Choroid plexus epithelial cell (primary cell): ENCODE data around the gene MYLK.
A peak's percentile ranks its signal among the peaks of the same experiment; 100 is the strongest.

ENCODE experiments used
- DNase-seq: peaks from one replicate; pipeline ENCODE4 v3.0.0-alpha.2; 2010; ENCODE audit warnings: low read depth
- H3K4me3 ChIP-seq: 2 replicates; pipeline ENCODE4 v1.5.1; 2011; ENCODE audit warnings: low read depth, mild to moderate bottlenecking, control low read depth, low read length, moderate library complexity
- TF ChIP-seq, protein P1 (sequence below): conservative IDR thresholded peaks from 2 replicates; pipeline ENCODE4 v1.5.1; 2011; ENCODE audit warnings: low read depth, mild to moderate bottlenecking, control low read depth, inconsistent platforms, low read length, moderate library complexity

Gene MYLK

DNA sequence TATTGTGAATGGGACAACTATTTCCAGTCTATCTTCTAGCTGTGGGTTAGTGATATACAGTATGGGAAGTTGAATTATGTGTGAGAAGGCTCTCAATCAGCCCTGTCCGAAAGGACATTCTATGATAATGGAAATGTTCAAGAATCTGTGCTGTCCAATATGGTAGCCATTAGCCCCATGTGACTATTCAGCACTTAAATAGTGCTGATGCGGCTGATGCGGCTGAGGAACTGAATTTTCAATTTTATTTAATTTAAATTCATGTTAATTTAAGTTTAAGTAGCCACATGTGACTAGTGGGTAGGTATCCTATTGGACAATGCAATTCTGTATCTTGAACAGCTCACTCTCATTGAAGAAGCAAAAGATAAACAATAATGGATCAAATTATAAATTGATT lies 98.5 kb downstream of the MYLK start:
- no peak overlapping the region for H3K4me3 ChIP-seq
- TF ChIP-seq, protein P1, sequence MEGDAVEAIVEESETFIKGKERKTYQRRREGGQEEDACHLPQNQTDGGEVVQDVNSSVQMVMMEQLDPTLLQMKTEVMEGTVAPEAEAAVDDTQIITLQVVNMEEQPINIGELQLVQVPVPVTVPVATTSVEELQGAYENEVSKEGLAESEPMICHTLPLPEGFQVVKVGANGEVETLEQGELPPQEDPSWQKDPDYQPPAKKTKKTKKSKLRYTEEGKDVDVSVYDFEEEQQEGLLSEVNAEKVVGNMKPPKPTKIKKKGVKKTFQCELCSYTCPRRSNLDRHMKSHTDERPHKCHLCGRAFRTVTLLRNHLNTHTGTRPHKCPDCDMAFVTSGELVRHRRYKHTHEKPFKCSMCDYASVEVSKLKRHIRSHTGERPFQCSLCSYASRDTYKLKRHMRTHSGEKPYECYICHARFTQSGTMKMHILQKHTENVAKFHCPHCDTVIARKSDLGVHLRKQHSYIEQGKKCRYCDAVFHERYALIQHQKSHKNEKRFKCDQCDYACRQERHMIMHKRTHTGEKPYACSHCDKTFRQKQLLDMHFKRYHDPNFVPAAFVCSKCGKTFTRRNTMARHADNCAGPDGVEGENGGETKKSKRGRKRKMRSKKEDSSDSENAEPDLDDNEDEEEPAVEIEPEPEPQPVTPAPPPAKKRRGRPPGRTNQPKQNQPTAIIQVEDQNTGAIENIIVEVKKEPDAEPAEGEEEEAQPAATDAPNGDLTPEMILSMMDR: no peak

DNA sequence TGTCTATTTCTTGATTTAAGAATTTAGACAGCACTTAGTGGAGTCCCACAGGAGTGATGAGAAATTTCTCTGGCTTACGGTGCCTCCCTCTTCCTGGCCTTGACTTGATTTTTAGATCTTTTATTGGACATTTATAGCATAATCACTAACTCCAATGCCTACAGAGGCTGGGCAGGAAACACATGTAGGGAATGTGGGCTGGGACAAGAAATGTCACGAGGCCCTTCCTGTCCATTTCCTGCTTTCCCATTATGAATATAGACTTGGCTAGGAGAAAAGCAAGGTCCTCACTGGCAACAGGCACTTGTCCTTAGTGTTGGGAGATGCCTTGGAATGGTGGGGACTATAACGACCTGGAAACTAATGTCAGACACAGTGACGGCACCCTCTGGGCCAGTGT lies 100.3 kb downstream of the MYLK start:
- DNase-seq: no peak
- TF ChIP-seq, protein P1: no peak
- H3K4me3 ChIP-seq: no peak overlapping the region

More for the DNA sequence above, 98.5 kb downstream of the MYLK start:
- DNase-seq: no peak

DNA sequence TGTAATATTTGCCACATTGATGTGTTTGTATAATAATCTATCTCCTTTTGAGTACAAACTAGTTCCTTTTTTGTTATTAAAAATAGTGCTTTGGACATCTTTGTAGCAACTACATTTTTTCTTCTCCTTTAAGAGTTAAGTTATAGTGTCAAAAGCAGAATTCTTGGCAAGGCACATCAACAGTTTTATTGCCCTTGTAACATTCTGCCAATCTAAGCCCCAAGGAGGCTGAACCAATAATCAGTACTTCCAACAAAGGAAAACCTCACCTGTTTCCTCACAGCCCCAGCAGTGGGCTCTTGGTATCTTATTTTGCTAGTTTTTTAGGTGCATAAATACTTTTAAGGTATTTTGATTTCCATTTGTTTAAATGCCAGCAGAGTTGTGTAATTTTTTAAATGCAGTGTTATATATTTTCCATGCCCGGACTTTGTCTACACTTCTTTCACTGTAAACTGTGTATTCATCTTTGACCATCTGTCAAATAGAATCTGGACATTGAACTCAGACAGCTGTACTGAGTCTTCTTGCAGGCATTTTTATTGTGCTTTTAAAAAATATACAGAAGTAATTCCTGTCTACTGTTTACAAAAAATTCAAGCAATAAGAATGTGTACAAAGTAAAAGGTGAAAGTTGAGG lies 101.0 kb downstream of the MYLK start:
- DNase-seq: no peak
- no peak overlapping the region for H3K4me3 ChIP-seq
- TF ChIP-seq, protein P1: no peak

DNA sequence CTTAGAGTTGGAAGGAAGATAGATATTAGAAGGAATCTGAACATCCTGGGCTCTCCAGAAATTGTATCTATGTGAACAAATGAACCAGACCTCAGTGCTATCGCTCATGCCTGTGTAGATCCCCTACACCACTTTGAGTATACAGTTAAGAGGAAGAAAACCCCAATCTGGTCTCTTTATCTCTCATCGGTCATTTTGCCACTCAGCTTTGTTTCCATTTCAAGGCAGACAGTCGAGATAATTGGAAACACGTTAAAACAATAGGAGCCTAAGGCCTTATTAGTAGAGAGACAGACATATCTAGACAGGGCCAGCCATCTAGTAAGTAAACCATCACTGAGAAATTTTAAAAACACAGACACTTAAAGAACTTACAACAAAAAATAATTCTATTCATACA lies 101.6 kb downstream of the MYLK start:
- no peak for DNase-seq
- no peak overlapping the region for H3K4me3 ChIP-seq
- TF ChIP-seq, protein P1: no peak

DNA sequence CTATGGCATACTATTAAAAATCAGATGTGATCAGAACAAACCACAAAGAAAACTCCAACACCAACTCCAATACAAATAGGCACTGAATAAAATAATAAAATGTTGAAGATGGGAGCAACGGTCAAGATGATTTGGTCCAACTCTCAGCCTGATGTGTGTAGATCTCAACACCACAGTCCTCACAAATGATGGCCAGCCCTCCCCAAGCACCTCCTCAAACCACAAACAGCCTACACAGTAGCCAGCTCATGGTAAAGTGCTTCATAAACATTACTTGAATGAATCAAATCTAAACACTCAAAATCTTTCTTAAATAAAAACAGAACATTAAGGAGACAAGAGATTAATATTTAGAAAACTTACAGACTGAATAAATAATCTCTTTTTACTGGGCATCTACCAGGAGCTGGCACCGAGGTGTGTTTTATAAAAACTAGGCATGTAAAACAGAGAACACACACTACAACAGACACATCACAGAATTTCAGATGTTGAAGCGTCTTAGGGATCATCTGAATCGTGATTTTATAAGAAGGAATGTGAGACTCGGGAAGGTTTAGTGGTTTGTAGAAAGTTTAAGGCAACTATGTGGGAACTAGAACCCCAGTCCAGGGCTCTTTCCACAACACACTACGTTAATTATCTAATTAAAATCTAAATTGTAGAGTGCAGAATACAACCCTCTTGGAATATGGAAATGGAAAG lies 102.4 kb downstream of the MYLK start:
- TF ChIP-seq, protein P1: no peak
- H3K4me3 ChIP-seq: no peak overlapping the region
- DNase-seq: no peak

DNA sequence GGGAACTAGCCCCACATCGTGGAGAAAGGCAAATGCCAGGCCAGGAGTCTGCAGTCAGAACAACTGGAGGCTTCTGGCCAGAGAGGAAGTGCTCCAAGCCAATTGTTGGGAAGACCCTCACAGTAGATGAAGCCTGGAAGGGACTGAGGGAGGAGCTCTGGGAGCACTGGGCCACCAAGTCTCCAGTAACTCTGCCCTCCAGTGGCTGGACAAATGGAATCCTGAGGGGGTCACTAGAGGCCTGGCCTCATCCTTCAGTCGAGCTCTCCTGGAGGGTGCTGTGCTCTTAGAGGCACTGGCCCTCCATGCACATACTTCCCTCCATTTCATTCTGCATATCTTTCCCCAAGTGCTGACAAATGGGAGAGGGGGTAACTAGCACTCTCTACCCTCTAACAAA lies 103.0 kb downstream of the MYLK start:
- TF ChIP-seq, protein P1: peak; percentile 9
- no peak overlapping the region for H3K4me3 ChIP-seq
- DNase-seq: no peak

DNA sequence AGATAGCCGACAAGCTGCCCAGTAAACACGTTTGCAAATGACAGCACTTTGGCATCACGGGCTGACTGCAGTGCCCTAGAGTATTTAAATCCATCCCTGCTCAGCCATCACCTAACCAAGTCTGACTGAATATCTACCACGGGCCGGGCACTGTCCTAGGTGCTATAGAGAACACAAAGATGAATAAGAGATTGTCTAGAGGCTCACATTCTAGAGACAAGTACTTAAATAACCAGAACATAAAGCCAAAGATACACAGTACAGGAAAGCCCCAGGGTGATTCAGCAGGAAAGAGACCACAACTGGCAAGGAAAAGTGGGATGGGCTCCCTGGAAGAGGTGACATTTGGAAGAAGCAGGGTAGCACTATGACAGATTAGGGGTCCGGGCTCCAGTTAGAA lies 103.5 kb downstream of the MYLK start:
- TF ChIP-seq, protein P1: no peak
- no peak for DNase-seq
- H3K4me3 ChIP-seq: no peak overlapping the region
